IPS-11a (cell line): ENCODE measurements around the gene CIAO2B.
"Not testable (repeated sequence)": the region's sequence is repeated elsewhere in the genome, so short reads cannot be mapped to it uniquely, and the experiment has no call there.

Experiments
- H3K4me3 ChIP-seq: one replicate; pipeline ENCODE4 v1.5.1; 2013; ENCODE audit warnings: low read depth, low read length, control low read depth

The CIAO2B gene

DNA sequence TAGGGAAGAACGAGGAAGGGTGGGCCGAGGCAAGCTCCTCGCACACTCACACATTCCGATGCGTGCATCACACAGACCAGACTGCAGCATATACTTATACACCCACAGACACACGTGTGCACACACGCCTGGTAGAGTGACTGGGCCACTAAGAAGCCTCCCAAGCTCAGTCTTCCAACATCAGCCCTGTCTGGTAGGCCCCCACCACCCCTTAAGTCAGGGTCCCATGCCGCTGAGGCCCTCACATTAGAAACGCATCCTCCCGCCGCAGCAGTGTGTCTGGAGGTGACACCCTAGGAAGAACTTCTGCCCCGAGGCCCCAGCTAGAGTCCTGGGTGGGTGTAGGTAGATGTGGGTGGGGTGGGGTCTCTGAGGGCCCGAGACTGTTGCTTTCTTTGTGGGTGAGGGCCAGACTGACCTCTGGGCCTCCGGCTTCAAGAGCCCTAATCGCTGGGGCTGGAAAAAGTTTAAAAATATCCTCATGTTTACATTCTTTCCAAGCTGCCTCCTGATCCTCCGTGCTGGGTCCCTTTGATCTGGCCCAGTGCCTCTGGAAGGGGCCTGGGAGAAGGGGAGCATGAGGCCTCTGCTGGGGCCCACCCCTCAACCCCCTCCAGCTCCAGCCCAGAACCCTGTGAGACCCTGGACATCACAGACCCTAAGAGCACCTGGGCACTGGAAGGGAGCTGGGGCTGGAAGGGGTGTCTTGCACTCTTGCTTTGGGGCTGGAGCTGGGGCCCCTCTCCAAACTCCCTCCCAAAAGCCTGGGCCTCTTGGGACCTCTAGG is 29.2 kb downstream of the CIAO2B start:
- no peak overlapping the region for H3K4me3 ChIP-seq

DNA sequence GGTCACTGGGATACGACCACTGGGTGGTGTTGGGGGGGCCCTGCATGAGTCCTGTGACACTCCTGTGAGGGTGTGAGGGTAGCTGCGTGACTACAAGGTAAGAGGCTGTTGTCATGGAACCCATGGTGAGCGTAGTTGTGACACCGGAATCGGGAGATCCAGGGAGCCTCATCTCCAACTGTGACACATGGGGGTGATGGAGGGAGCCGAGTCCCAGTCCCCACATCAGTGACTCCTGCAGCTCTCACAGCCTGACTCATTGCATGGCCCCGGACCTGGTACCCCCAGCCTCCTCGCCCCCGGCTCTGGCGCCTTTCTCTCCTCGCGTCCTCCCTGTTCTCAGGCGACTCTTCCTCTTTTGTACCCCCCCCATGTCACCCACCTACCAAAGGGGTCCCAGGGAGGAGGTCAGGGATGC is 29.8 kb downstream of the CIAO2B start:
- no peak overlapping the region for H3K4me3 ChIP-seq

DNA sequence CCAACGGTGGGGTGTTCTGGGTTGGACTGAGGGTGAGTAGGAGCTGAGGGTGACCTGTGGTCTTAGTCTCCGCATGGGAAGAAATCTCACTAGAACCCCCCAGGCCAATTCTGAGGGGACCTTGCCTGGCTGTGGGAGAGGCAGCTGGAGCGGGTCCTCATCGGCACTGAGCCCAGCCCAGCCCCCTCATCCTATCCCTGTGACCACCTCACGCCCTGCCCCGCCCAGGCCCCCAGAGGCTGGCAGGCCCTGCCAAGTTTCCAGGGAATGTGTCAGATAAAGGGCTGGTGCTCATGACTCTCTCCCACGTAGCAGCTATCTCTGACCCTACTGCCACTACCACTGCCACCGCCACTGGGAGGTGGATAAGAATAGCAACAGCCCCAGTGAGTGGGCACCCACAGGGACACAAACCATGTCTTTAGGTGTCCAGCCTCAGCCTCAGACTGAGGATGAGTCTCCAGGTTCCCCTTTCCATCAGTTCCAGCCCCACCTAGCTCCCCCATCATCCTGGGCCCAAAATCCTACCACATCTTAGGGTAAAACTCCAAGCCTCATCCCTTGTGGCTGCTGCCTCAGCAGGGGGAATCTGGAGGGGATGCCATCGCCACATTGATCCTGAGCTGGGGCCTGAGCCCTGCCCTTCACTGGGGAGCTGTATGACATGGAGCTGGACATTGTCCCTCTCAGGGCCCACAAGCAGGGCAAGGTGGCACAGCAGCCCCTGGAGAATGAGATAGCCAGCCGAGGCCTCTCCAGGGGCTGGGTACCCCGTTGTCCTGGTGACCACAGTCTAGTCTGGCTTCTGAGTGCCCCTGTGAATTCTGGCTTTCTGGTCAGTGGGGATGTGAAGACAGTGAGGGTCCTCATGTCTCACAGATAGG is 30.4 kb downstream of the CIAO2B start:
- H3K4me3 ChIP-seq, result no peak overlapping the region

DNA sequence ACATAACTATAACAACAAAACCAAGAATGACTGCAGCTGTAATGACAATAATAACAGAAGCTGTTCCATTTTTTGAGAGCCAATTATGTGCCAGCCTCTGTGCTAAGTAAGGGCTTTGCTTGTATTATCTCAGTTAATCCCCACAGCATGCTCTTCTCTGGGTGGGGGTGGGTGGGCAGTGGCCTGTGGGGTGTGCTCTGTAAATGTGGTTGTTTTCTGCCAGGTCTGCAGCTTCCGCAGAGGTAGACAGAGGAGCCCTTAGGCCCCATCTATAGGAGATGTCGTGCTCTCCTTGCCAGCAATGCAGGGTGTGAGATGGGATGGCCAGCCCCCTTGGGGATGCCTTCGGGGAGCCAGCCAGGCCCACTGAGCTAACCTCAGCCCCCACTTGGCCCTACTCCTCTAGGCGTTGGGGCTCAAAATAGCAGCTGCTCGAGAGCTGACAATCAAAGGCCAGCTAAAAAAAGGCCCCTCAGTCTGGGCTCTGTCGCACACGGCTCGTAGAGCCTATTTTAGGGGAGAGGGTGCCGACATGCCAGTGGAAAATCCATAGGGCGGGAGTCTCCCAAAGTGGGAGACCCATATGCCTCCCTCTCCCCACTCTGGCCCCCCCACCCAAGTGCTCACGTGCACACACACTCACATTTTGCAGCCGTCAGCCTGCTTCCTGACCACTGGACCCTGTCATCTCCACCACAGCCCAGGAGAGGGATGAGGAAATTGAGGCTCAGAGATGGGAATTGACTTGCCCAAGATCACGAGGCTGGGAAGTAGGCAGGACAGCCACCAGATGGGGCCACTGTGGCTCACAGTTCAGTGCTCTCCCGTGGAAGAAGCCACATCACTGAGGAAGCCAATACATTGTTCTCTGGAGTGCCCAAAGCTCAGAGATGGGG is 31.3 kb downstream of the CIAO2B start:
- no peak overlapping the region for H3K4me3 ChIP-seq

DNA sequence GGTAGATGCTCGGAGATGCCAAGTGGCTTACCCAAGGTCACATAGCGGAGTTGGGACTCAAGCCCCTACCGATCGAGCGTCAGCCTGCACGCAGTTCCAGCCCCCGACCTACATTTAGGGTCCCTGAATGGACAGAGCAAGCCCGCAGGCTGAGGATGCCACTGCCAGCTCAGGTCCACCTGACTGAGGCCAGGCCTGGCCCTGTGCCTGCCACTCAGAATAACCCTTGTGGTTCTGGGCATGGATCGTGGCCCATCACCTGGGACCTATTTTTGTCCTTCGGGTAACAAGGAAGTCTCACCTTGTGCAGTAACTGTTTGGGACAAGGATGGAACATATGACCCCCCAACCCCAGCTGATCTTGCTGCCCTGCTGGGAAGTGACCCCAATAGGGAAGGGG is 32.6 kb downstream of the CIAO2B start:
- H3K4me3 ChIP-seq, result no peak overlapping the region

DNA sequence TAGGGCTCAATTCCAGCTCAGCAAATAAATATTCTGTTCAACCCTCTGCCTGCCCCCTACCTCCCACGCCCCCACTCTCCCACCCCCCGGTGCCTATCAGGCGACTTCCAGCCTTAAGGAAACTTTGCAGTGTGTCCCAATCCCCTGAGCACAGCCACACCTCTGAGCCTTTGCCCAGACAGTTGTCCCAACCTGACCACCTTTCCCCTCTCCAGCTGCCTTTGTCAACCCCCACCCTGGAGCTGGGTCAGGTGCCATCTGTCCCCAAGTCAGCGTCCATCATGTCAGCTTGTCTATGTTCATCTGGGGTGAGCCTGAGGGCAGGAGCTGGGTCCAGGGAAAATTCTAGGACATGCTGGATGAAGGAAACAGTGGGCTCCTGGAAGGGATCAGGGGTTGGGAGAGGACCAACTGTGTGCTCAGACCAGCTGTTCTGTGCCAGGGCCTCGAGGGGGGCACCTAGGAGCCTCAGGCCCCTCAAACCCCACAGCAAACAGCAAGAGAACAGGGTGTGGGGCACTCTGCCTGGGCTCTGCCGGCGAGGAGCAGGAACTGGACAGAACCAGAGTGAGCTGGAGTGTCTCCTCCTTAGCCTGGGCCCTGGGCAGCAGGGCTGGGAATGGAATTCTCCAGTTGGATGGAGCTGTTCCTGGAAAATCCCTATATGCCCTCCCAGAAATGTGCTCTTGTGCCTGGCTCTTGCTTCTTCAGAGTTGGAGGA is 33.3 kb downstream of the CIAO2B start:
- no peak overlapping the region for H3K4me3 ChIP-seq

DNA sequence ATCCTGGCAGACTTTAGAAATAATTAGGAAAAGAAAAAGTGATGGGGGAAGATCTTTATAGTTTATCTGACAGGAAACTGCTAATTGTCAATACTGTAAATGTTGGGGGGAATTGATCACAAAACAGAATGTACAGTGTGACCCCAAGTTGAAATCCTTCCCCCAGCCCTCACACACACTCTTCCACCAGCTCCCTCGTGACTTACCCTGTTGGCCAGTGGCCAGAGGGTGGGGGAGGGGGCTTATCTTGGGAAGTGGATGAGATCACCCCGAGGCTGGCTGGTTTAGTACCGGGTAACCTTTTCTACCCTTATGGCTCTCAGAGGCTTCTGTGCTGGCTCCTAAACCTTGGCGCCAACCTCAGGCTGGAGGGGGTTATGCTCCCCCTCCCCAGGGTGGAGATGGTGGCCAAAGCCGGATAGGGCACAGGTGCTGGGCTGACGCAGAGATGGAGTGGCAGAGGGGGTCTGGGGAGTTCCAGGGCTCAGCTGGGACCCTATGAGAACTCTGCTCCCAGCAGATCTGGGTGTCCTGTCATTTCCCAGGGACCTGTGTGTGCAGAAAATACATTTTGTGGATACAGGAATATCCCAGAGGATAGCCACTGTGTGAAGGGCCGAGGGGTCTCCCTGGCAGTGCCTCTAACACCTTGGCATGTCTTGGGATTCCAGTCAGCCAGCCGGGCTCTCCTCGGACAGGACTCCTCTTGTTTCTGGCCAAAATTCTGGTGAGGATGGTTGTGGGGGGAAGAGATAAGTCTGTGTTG is 34.1 kb downstream of the CIAO2B start:
- no peak overlapping the region for H3K4me3 ChIP-seq

DNA sequence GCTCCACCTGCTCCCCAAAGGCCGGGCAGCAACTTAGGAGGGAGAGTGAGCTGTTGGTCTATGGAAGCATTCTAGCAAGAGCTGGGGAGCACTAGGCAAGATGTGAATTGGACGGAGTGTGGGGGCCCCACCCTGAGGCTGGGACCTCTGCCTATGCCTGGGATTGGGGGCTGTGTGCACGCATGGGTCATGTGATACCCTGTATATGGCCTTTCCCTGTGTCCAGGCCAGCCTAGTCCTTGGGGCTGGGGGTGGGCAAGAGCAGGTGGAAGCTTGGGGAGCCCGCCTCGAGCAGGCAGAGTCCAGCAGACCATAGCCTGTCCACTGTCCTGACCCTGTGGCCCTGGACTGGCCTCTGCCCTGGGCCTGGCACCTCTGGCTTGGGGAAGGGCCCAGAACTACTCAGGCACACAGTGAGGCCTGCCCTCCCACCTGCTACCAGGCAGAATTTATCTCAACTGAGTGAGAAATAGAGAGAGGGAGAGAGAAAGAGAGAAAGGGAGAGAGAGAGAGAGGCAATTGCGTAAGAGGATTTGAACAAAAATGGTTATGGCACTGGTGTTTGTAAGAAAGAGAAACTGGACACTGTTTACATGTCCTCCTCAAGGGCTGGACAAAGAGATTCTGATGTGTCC is 34.8 kb downstream of the CIAO2B start:
- H3K4me3 ChIP-seq, result no peak overlapping the region

DNA sequence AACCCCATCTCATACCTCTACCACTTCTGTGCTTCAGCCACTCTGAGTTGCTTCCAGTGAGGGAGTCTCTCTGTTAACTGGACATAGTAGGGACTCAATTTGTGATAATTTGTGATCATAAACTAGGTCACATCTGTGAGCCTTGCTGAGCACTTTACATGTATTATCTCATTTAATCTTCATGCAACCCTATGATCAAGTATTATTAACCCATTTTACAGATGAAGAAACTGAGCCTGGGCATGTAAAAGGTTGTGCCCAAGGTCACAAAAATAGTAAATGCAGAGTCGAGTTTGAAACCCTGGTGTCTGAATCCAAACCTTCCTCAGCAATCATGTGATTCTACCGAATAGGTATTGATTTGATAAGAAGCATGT is 35.3 kb downstream of the CIAO2B start:
- H3K4me3 ChIP-seq, result no peak overlapping the region

DNA sequence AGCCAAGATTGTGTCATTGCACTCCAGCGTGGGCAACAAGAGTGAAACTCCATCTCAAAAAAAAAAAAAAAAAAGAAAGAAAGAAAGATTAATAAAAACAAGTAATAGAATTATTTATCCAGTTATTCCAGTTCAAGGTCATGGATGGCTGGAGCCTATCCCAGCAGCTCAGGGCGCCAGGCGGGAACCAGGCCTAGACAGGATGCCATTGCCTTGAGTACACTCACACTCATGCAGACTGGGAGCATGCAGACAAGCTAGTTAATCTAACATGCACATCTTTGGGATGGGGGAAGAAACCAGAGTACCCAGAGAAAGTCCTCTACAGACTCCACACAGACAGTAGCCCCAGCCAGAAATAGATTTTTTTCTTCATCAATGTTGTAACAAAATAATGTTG is 36.0 kb downstream of the CIAO2B start:
- H3K4me3 ChIP-seq, result no peak overlapping the region

DNA sequence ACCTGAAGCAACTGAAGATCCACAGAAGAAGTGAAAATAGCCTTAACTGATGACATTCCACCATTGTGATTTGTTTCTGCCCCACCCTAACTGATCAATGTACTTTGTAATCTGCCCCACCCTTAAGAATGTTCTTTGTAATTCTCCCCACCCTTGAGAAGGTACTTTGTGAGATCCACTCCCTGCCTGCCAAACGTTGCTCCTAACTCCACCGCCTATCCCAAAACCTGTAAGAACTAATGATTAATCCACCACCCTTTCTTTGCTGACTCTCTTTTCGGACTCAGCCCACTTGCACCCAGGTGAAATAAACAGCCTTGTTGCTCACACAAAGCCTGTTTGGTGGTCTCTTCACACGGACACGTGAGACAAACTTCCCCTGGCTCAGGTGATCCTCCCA is 37.5 kb downstream of the CIAO2B start:
- not testable (repeated sequence) for H3K4me3 ChIP-seq

DNA sequence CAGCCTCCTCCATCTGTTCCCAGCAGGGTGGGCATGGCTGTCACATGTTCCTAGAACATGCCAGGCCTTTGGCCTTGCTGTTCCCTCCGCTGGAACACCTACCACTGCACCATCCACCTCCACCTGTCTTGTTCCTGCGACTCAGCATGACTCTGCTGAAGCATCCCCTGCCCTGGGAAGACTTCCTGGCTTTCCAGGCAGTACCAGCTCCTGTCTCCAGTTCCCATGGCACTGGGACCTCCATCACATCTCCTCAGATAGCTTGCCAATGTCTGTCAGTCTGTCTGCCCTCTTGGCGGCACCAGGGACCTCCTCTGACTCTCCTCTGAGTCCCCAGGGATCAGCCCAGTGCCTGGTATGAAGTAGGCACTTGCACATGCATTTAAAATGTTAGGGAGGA is 38.2 kb downstream of the CIAO2B start:
- H3K4me3 ChIP-seq, result no peak overlapping the region

DNA sequence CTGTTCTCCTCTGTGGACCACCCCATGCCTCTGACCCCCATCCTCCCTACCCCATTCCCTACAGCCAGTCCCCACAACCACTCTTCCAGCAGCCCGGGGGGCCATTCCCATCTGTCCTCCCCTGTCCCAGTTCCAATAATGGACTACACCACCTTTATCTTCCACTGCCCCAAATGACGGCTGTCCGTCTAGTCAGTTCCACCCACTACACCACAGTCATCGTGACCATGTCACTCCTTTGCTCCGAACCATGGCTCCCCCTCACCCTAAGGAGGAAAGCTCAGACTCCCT is 38.6 kb downstream of the CIAO2B start:
- H3K4me3 ChIP-seq, result no peak overlapping the region

DNA sequence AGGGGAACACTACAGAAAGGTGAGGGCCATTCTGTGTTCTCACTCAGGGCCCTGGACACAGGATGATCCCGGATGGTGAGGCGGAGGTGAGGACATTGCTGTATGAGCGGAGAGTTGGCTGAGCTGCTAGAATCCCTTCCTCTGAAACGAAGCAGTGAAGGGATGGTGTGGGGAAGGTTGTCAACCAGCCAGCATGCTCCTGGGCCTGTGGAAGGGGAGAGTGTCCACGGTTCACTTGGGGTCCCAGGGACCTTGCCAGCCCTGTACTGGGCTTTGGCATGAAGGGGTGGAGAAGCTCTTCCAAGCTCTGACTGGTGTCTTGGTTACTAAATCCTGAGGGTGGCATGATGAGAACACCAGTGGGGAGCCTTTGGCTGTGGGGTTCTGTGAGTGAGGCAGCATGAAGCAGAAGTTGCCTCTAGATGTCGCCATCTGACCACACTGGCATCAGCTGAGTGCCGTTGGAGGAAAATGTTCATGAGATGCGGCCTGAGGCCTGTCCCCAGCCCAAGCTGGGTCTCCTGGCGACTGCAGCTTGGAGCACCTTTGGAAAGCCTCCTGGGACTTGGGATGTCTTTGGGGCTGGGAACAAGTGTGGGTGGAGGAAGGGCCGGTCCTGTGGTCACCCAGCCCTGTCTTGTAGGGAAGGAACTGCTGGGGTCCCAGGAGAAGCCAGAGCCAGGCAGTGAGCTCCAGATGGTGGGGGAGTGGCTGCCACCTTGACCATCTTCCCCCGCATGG is 39.1 kb downstream of the CIAO2B start:
- no peak overlapping the region for H3K4me3 ChIP-seq

DNA sequence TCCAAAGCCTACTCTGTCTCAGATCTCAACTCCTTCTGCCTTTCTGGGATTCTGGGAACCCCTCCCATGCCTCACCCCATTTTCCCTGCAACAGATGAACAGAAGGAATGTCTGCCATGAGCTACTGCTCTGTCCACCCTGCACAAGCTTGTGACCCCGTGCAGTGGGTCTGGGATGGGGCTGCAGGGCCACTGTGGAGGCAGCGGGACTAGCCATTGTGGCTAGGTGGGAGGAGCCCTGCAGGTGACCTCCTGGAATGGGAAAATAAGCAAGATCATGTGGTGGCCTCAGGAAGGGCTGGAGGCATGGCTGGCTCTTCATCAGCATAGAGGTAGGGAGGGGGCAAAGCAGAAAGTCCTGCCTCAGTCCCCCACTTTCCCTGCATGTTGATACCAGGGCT is 40.1 kb downstream of the CIAO2B start:
- no peak overlapping the region for H3K4me3 ChIP-seq

DNA sequence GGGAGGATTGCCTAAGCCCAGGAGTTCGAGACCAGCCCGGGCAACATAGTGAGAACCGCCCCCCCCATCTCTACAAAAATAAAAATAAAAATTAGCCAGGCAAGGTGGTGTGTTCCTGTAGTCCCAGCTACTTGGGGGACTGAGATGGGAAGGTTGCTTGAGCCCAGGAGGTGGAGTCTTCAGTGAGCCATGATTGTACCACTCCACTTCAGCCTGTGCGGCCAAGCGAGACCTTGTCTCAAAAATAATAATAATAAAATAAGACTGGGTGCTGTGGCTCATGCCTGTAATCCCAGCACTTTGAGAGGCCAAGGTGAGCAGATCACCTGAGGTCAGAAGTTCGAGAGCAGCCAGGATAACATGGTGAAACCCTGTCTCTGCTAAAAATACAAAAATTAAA is 42.4 kb downstream of the CIAO2B start:
- H3K4me3 ChIP-seq, result no peak overlapping the region

DNA sequence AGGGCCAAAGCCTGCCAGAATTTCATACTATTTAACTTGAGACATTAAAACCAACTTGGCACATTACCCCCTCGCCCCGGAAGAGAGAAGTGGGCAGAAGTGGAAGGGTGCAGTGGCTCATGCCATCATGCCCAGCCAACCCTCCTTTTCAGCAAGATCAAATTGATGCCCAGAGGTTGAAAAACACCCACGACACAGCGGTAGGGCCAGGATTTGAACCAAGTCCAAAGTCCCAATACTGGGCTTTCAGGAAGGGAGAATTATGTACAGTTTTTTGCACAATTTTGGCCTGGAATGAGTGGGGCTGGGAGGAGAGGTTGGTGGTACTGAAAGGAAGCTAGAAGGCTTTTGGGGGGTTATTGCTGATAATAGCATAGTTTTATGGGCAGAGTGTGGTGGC is 42.8 kb downstream of the CIAO2B start:
- H3K4me3 ChIP-seq, result no peak overlapping the region

DNA sequence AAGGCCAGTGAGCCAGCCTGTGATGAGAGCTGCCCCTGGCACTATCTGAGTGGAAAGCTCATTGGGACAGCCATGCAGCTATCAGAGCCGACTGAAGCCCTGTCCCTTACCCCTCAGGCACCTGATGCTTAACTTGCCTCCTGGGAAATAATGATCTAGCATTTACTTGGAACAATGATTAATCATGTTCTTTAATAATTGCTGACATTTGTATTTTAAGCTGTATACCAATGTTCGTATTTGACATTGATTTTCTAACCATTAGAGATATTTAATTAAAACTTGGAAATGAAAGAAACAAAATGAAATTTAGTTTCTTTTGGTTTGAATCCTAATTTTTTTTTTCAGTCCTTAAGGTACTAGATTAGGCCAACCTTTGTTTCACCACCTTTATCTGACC is 43.4 kb downstream of the CIAO2B start:
- no peak overlapping the region for H3K4me3 ChIP-seq

DNA sequence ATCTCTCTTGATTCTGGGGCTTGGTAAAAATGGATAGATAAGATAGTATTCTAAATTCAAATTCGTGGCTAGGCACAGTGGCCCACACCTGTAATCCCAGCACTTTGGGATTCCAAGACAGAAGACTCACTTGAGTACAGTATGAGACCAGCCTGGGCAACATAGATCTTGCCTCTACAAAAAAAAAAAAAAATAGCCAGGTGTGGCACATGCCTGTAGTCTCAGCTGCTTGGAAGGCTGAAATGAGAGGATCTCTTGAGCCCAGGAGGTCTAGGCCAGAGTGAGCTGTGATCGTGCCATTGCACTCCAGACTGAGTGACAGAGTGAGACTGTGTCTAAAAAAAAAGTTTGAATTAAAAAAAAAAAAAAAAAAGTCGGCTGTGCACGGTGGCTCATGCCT is 44.6 kb downstream of the CIAO2B start:
- H3K4me3 ChIP-seq, result no peak overlapping the region
